WTC11 (cell line): Measurements from ENCODE around the gene STK26. TPM values are rescaled to one million over a fixed set of nuclear protein-coding genes. Genes with fewer than 3 reads are reported as not detected.

Experiments
- ATAC-seq: fragments of 200-7000 bp; cut with Tn5 transposase; 2 replicates; pipeline ENCODE4 v1.10.0; 2021; ENCODE audit warnings: mild to moderate bottlenecking, moderate library complexity
- CTCF ChIA-PET: fragments of 300-600 bp; sonication (Branson Sonifier 250); formaldehyde crosslinking; loops from one replicate; lab custom pipeline; 2021; ENCODE audit warnings: antibody characterized with exemption; lab: Charles Lee
- POLR2A ChIA-PET: fragments of 350-600 bp; sonication (Branson Sonifier 250); formaldehyde crosslinking; loops from one replicate; lab custom pipeline; 2021; ENCODE audit warnings: antibody characterized with exemption; lab: Charles Lee
- DNase-seq: peaks from one replicate; pipeline ENCODE4 v3.0.0; 2021; ENCODE audit warnings: low spot score
- H3K27ac Mint-ChIP-seq: 2 replicates; pipeline ENCODE4 v1.8.0; 2021; ENCODE audit warnings: mixed read lengths
- H3K27me3 Mint-ChIP-seq: 2 replicates; pipeline ENCODE4 v1.8.0; 2021; ENCODE audit warnings: low read depth, mild to moderate bottlenecking, moderate library complexity, mixed read lengths
- H3K36me3 Mint-ChIP-seq: 2 replicates; pipeline ENCODE4 v1.8.0; 2021; ENCODE audit warnings: mixed read lengths
- H3K4me1 Mint-ChIP-seq: 2 replicates; pipeline ENCODE4 v1.8.0; 2022; ENCODE audit warnings: mixed read lengths
- H3K4me3 Mint-ChIP-seq: 2 replicates; pipeline ENCODE4 v1.8.0; 2021; ENCODE audit warnings: mild to moderate bottlenecking, moderate library complexity, mixed read lengths
- H3K9me3 Mint-ChIP-seq: 2 replicates; pipeline ENCODE4 v1.8.0; 2021; ENCODE audit warnings: mixed read lengths
- FOXK1 ChIP-seq: sonication (generic); formaldehyde crosslinking; IDR thresholded peaks from 2 replicates; pipeline ENCODE4 v1.8.0; 2022; ENCODE audit warnings: mild to moderate bottlenecking, moderate library complexity, missing genetic modification reagents
- MLX ChIP-seq: sonication (generic); formaldehyde crosslinking; IDR thresholded peaks from 2 replicates; pipeline ENCODE4 v1.8.1; 2023; ENCODE audit warnings: mild to moderate bottlenecking, missing genetic modification reagents, moderate library complexity
- PRDM15 ChIP-seq: sonication (generic); formaldehyde crosslinking; IDR thresholded peaks from 2 replicates; pipeline ENCODE4 v1.8.0; 2022; ENCODE audit warnings: missing genetic modification reagents
- RORB ChIP-seq: fragments of 250-450 bp; sonication (Bioruptor Pico); IDR thresholded peaks from 2 replicates; pipeline ENCODE4 v1.9.0; 2021; ENCODE audit warnings: mild to moderate bottlenecking
- TEAD4 ChIP-seq: sonication (generic); formaldehyde crosslinking; IDR thresholded peaks from 2 replicates; pipeline ENCODE4 v1.8.0; 2022; ENCODE audit warnings: mild to moderate bottlenecking, missing genetic modification reagents
- USF2 ChIP-seq: sonication (generic); formaldehyde crosslinking; IDR thresholded peaks from 2 replicates; pipeline ENCODE4 v1.8.1; 2023; ENCODE audit warnings: mild to moderate bottlenecking, missing genetic modification reagents, moderate library complexity
- ZBTB43 ChIP-seq: sonication (generic); formaldehyde crosslinking; IDR thresholded peaks from 2 replicates; pipeline ENCODE4 v1.8.1; 2023; ENCODE audit warnings: mild to moderate bottlenecking, missing genetic modification reagents
- ZNF121 ChIP-seq: sonication (generic); formaldehyde crosslinking; IDR thresholded peaks from 2 replicates; pipeline ENCODE4 v1.8.0; 2023; ENCODE audit warnings: missing genetic modification reagents
- ZNF263 ChIP-seq: sonication (generic); formaldehyde crosslinking; IDR thresholded peaks from 2 replicates; pipeline ENCODE4 v1.8.1; 2022; ENCODE audit warnings: low read depth, mild to moderate bottlenecking, moderate library complexity, missing genetic modification reagents
- total RNA-seq: library from RNA; stranded (reverse); gene quantifications from 3 replicates; pipeline ENCODE4 v1.2.3, GENCODE V29; 2021
- TF ChIP-seq, protein P1 (sequence below): sonication (generic); formaldehyde crosslinking; IDR thresholded peaks from 2 replicates; pipeline ENCODE4 v1.8.1; 2023; ENCODE audit warnings: mild to moderate bottlenecking, missing genetic modification reagents
- TF ChIP-seq, protein P2 (sequence below): sonication (generic); formaldehyde crosslinking; IDR thresholded peaks from 2 replicates; pipeline ENCODE4 v1.8.0; 2023; ENCODE audit warnings: missing genetic modification reagents, mild to moderate bottlenecking, borderline replicate concordance
- TF ChIP-seq, protein P3 (sequence below): fragments of 250-450 bp; sonication (Bioruptor Pico); IDR thresholded peaks from 2 replicates; pipeline ENCODE4 v1.9.0; 2021; ENCODE audit warnings: mild to moderate bottlenecking, borderline replicate concordance
- TF ChIP-seq, protein P4 (sequence below): sonication (generic); formaldehyde crosslinking; IDR thresholded peaks from 2 replicates; pipeline ENCODE4 v1.8.1; 2023; ENCODE audit warnings: mild to moderate bottlenecking, moderate library complexity, missing genetic modification reagents
- TF ChIP-seq, protein P5 (sequence below): sonication (generic); formaldehyde crosslinking; IDR thresholded peaks from 2 replicates; pipeline ENCODE4 v1.8.0; 2022; ENCODE audit warnings: mild to moderate bottlenecking, missing genetic modification reagents

STK26 gene
- total RNA-seq, 1 experiment from 2014 or later = 77.6 TPM

GRCh38 chrX:132025041-132025440 lies 1.9 kb downstream of the STK26 start (continued):
- no peak for TF ChIP-seq PRDM15 (CRISPR knock-in tag)
- TF ChIP-seq, protein P1, sequence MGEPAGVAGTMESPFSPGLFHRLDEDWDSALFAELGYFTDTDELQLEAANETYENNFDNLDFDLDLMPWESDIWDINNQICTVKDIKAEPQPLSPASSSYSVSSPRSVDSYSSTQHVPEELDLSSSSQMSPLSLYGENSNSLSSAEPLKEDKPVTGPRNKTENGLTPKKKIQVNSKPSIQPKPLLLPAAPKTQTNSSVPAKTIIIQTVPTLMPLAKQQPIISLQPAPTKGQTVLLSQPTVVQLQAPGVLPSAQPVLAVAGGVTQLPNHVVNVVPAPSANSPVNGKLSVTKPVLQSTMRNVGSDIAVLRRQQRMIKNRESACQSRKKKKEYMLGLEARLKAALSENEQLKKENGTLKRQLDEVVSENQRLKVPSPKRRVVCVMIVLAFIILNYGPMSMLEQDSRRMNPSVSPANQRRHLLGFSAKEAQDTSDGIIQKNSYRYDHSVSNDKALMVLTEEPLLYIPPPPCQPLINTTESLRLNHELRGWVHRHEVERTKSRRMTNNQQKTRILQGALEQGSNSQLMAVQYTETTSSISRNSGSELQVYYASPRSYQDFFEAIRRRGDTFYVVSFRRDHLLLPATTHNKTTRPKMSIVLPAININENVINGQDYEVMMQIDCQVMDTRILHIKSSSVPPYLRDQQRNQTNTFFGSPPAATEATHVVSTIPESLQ (CRISPR knock-in tag) = no peak
- TF ChIP-seq MLX (CRISPR knock-in tag) = no peak
- TF ChIP-seq ZNF121 (CRISPR knock-in tag) = no peak
- TF ChIP-seq ZNF263 (CRISPR knock-in tag) = no peak
- TF ChIP-seq RORB (CRISPR knock-in tag) = no peak
- TF ChIP-seq USF2 (CRISPR knock-in tag) = no peak
- TF ChIP-seq, protein P2, sequence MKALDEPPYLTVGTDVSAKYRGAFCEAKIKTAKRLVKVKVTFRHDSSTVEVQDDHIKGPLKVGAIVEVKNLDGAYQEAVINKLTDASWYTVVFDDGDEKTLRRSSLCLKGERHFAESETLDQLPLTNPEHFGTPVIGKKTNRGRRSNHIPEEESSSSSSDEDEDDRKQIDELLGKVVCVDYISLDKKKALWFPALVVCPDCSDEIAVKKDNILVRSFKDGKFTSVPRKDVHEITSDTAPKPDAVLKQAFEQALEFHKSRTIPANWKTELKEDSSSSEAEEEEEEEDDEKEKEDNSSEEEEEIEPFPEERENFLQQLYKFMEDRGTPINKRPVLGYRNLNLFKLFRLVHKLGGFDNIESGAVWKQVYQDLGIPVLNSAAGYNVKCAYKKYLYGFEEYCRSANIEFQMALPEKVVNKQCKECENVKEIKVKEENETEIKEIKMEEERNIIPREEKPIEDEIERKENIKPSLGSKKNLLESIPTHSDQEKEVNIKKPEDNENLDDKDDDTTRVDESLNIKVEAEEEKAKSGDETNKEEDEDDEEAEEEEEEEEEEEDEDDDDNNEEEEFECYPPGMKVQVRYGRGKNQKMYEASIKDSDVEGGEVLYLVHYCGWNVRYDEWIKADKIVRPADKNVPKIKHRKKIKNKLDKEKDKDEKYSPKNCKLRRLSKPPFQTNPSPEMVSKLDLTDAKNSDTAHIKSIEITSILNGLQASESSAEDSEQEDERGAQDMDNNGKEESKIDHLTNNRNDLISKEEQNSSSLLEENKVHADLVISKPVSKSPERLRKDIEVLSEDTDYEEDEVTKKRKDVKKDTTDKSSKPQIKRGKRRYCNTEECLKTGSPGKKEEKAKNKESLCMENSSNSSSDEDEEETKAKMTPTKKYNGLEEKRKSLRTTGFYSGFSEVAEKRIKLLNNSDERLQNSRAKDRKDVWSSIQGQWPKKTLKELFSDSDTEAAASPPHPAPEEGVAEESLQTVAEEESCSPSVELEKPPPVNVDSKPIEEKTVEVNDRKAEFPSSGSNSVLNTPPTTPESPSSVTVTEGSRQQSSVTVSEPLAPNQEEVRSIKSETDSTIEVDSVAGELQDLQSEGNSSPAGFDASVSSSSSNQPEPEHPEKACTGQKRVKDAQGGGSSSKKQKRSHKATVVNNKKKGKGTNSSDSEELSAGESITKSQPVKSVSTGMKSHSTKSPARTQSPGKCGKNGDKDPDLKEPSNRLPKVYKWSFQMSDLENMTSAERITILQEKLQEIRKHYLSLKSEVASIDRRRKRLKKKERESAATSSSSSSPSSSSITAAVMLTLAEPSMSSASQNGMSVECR (CRISPR knock-in tag) = no peak

DNA sequence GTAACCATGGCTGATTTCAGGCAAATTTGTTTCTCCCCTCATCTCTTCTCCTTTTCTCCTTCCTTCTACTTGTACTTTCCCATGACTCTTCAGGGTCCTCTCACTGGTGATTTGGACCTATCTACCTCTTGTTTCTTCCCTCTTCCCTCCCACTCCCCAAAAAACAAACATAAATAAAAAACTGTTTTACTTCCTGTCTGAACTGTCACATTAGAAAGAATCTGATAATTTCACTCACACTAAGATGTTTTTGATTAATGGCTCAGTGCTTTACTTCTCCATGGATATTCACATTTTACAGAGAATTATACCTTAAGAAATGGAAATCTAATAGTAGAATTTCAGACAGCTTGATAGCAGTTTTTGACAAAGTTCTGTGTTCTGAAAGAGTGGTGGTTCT lies 7.2 kb downstream of the STK26 start:
- Mint-ChIP-seq H3K4me3 (no peak overlapping the region), H3K27me3 (no peaks in the 10 kb centered on the region), H3K4me1 (peaks cover 74% of the 10 kb centered on the region), H3K27ac (no peak overlapping the region), H3K9me3 (no peaks in the 10 kb centered on the region), H3K36me3 (no peaks in the 10 kb centered on the region)
- DNase-seq = no peak
- ChIA-PET CTCF (no interaction called here), POLR2A (no interaction called here)
- TF ChIP-seq, protein P3, sequence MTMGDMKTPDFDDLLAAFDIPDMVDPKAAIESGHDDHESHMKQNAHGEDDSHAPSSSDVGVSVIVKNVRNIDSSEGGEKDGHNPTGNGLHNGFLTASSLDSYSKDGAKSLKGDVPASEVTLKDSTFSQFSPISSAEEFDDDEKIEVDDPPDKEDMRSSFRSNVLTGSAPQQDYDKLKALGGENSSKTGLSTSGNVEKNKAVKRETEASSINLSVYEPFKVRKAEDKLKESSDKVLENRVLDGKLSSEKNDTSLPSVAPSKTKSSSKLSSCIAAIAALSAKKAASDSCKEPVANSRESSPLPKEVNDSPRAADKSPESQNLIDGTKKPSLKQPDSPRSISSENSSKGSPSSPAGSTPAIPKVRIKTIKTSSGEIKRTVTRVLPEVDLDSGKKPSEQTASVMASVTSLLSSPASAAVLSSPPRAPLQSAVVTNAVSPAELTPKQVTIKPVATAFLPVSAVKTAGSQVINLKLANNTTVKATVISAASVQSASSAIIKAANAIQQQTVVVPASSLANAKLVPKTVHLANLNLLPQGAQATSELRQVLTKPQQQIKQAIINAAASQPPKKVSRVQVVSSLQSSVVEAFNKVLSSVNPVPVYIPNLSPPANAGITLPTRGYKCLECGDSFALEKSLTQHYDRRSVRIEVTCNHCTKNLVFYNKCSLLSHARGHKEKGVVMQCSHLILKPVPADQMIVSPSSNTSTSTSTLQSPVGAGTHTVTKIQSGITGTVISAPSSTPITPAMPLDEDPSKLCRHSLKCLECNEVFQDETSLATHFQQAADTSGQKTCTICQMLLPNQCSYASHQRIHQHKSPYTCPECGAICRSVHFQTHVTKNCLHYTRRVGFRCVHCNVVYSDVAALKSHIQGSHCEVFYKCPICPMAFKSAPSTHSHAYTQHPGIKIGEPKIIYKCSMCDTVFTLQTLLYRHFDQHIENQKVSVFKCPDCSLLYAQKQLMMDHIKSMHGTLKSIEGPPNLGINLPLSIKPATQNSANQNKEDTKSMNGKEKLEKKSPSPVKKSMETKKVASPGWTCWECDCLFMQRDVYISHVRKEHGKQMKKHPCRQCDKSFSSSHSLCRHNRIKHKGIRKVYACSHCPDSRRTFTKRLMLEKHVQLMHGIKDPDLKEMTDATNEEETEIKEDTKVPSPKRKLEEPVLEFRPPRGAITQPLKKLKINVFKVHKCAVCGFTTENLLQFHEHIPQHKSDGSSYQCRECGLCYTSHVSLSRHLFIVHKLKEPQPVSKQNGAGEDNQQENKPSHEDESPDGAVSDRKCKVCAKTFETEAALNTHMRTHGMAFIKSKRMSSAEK (CRISPR knock-in tag) = no peak
- no peak for TF ChIP-seq ZBTB43 (CRISPR knock-in tag)
- TF ChIP-seq FOXK1 (CRISPR knock-in tag) = no peak
- TF ChIP-seq, protein P4, sequence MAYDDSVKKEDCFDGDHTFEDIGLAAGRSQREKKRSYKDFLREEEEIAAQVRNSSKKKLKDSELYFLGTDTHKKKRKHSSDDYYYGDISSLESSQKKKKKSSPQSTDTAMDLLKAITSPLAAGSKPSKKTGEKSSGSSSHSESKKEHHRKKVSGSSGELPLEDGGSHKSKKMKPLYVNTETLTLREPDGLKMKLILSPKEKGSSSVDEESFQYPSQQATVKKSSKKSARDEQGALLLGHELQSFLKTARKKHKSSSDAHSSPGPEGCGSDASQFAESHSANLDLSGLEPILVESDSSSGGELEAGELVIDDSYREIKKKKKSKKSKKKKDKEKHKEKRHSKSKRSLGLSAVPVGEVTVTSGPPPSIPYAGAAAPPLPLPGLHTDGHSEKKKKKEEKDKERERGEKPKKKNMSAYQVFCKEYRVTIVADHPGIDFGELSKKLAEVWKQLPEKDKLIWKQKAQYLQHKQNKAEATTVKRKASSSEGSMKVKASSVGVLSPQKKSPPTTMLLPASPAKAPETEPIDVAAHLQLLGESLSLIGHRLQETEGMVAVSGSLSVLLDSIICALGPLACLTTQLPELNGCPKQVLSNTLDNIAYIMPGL = no peak
- TF ChIP-seq, protein P5, sequence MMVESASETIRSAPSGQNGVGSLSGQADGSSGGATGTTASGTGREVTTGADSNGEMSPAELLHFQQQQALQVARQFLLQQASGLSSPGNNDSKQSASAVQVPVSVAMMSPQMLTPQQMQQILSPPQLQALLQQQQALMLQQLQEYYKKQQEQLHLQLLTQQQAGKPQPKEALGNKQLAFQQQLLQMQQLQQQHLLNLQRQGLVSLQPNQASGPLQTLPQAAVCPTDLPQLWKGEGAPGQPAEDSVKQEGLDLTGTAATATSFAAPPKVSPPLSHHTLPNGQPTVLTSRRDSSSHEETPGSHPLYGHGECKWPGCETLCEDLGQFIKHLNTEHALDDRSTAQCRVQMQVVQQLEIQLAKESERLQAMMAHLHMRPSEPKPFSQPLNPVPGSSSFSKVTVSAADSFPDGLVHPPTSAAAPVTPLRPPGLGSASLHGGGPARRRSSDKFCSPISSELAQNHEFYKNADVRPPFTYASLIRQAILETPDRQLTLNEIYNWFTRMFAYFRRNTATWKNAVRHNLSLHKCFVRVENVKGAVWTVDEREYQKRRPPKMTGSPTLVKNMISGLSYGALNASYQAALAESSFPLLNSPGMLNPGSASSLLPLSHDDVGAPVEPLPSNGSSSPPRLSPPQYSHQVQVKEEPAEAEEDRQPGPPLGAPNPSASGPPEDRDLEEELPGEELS (CRISPR knock-in tag) = no peak
- no peak for TF ChIP-seq TEAD4 (CRISPR knock-in tag)
- no peak for ATAC-seq
